GM18951 (cell line): ENCODE data around the gene TYW1B.
"Not testable (repeated sequence)": the region's sequence is repeated elsewhere in the genome, so short reads cannot be mapped to it uniquely, and the experiment has no call there.

Experiments used
- POLR2A ChIP-seq: IDR thresholded peaks from 4 replicates; pipeline ENCODE4 v1.6.1; 2011; ENCODE audit warnings: mild to moderate bottlenecking; ENCODE audit not compliant: insufficient read length, insufficient read depth; ENCODE audit errors: extremely low read depth
- in situ Hi-C: fragments of 300-500 bp; cut with MboI; formaldehyde crosslinking; loops from one replicate; pipeline ENCODE4 v1.12.0; 2022; ENCODE audit warnings: low sequenced_read_pairs, mixed read lengths, inconsistent platforms; ENCODE audit not compliant: unreplicated experiment

Gene TYW1B

DNA sequence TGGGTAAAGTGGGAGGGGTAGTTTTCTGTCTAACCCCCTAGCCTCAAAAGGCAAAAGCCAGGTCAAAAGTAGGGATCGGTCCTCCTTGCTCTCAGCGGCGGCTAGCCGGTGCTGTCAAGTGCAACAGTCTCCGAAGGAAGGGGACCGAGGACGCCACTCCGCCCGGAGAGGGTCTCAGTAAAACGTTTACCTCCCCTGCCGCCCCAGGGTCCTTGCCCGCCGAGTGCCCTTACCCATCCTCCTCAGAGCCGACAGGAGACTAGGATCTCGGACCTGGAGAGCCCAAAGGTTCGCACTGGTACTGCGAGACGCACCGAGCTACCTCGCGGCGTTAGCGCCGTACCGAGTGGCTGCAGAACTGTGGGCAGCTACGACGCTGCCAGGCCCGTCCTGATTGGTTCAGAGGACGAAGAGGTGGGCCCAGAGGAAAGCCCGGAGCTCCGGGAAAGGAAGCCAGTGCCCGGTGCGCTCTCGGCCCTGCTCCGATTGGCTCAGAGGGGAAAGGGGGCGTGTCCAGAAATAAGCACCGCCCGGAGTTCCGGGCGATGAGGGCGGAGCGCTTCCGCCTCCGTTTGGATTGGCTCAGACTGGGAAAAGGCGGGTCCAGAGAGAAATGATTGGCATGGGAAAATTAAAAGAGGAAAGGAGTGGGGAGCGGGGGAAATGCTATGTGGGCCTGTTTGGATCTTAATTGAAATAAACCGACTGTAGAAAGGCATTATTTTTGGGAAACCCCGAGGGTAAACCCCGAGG is at the start of gene TYW1B:
Gene TYW1B, minus strand, starts transcription at position 362 of the 753 bp plus-strand sequence. Its CDS starts 125 bp downstream, at position 237.
- peak; percentile 88 for TF ChIP-seq POLR2A
- in situ Hi-C loops = loop anchor here (10.0 kb wide), 1 partner anchor 87 kb away; no protein-coding TSS in a partner anchor

DNA sequence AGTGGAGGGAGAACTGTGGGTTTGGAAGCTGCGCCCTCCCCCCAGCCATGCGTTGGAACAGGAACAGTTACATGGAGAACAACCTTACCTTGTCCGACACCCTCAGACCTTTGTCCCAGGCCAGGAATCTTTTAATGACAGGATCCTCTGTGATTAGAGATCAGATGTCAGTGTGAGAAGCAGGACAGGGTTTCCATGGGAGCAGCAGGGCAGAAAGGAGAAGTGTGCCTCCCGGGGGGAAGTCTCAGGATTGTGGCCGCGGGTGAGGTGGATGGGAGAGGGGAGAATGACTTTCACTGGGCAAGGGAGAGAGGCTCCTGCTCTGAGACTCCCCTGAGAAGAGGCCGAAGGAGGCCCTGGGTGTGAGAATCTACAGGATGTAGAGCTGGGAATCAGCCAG is 39.6 kb upstream of the TYW1B start:
- in situ Hi-C loops = not testable (repeated sequence)

DNA sequence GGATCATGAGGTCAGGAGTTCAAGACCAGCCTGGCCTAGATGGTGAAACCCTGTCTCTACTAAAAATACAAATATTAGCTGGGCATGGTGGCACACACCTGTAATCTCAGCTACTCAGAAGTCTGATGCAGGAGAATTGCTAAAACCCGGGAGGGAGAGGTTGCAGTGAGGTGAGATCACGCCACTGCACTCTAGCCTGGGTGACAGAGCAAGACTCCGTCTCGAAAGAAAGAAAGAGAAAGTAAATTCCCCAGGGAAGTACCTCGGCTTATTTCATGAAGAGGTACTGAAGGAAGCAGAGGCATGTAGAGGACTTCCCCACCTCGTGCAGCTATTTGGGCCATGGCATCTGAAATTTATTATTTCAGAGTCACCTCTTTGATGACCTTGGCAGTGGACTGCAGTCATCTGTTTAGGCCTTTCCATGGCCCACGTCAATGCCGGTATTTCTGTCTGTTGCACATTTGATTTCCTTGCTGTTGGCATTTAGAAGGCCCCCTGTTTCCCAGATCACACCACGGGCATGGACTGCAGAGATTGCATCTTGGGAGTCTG is 30.9 kb upstream of the TYW1B start:
- in situ Hi-C loops = loop anchor here (10.0 kb wide), 1 partner anchor 324 kb away; no protein-coding TSS in a partner anchor

DNA sequence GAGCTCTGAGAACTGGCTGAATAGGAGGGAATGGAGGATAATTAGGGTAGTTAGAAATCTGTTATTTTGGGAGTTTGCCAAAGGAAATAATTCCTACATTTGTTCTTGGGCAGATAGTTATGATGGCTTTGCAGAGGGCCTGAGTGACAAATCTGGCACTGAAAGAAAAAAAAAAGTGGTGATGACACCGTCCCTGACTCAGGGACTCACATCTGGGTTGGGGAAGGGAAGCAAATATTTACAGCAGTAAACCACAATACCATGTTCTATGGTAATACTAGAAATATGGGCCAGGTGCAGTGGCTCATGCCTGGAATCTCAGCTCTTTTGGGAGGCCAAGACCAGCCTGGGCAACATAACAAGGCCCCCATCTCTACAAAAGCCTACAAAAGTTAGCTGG is 29.9 kb upstream of the TYW1B start:
- in situ Hi-C loops = loop anchor here (10.0 kb wide), 1 partner anchor 323 kb away; no protein-coding TSS in a partner anchor

DNA sequence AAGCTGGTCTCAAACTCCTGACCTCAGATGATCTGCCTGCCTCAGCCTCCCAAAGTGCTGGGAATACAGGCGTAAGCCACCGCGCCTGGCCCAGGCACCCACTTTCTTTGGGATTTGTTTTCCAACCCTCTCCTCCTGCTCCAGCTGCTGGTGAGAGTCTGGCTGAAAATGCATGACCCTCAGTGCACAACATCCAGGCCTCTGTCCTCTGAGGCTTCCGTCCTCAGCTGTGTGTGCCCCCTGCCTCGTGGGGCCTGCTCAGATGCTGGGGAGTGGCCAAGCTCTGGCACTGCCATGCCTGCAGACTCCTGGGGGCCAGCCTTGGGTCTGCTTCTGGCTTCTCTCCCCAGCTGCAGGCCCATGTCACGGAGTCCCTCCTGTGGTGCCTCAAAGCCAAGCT is 27.3 kb upstream of the TYW1B start:
- in situ Hi-C loops = loop anchor here (10.0 kb wide), 1 partner anchor 320 kb away; no protein-coding TSS in a partner anchor

DNA sequence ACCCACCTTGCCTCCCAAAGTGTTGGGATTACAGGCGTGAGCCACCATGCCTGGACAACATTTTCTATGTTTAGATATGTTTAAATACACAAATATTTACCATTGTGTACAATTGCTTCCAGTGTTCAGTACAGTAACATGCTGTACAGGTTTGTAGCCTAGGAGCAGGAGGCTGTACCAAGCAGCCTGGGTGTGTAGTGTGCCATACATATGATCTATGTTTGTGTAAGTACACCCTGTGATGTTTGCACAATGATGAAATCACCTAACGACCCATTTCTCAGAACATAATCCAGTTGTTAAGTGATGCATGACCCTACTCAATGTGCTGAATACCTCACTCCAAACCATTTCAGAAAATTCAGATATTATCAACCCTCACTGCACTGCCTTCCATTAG is 24.9 kb upstream of the TYW1B start:
- in situ Hi-C loops = loop anchor here (10.0 kb wide), 1 partner anchor 318 kb away; no protein-coding TSS in a partner anchor

DNA sequence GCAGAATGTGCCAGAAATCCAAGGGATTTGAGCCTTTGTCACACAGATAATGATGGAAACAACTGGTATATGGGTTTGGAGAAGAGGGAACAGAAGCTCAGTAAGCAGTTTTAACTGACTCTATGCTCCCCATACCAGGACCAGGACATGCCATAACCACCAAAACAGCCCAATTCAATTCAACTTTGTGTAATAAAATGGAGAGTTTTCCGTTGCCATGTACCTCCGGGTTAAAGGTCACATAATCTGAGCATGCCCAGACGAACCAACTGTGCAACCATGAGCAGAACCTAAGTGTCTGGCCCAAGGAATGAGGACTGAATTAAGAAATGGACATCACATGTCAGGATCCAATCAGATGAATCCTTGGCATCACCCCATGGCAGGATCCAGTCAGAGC is 22.7 kb upstream of the TYW1B start:
- in situ Hi-C loops = loop anchor here (10.0 kb wide), 1 partner anchor 316 kb away; no protein-coding TSS in a partner anchor

GRCh38 chr7:72844146-72844545 is 16.1 kb upstream of the TYW1B start:
- in situ Hi-C loops = not testable (repeated sequence)

DNA sequence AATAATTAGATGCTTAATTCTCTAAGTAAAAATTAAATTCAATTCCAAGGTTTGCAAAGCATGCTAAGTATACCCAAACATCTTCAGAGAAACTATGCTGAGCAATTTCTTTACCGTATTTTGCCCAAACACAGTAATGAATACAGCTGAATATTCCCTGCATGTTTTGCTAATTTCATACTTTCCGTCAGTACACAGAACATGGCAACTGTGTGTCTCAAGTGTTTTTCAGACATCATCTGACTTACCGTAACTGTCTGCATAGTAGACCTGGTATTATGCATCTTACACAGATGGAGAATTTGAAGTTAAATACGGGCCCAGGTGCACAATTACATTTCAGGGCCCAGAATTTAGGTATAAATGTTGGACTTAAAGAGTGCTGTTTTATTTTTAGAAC is 15.2 kb upstream of the TYW1B start:
- in situ Hi-C loops = not testable (repeated sequence)

- in situ Hi-C loops = not testable (repeated sequence)
These were observed 13.0 kb upstream of the TYW1B start for GRCh38 chr7:72840966-72841511.

DNA sequence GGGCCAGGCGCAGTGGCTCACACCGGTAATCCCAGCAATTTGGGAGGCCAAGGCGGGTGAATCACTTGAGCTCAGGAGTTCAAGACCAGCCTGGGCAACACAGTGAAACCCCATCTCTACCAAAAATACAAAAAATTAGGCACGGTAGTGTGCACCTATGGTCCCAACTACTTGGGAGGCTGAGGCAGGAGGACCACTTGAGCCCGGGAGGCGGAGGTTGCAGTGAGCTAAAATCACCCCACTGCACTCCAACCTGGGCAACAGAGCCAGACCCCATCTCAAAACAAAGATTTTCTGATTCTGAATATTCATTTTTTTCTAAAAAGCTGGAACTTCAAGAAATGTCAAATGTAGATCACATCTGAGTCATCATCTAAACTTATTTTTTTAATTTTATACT is 10.3 kb upstream of the TYW1B start:
- in situ Hi-C loops = not testable (repeated sequence)

DNA sequence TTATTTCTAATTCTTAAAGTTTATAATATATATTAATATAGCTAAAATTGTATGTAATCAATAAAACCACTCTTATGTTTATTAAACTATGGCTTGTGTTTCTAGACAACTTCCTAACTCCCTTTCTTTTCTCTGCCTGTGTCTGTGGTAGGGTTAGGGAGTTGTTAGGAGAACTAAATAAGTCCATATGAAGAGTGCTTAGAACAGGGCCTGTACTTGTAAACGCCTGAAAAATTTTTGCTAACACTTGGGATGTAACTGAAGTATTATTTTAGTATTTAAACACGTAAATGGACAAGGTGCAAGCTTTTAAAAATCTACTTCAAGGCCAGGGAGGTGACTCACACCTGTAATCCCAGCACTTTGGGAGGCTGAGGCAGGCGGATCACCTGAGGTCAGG is 9.3 kb upstream of the TYW1B start:
- in situ Hi-C loops = not testable (repeated sequence)

DNA sequence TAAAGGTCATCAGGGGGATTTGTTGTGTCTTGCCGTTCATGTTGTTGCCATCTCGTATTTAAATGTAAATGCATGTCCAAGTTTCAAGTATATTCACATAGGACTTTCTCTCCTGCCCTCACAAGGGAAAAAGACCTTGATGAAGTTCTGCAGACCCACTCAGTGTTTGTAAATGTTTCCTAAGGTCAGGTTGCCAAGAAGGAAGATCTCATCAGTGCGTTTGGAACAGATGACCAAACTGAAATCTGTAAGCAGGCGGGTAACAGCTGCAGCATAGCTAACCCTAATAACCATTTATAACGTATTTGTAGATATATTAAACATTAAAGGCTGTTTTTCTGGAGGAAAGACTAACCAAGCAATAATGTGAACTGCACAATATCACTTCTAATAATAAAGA is 2.6 kb upstream of the TYW1B start:
- in situ Hi-C loops = not testable (repeated sequence)

DNA sequence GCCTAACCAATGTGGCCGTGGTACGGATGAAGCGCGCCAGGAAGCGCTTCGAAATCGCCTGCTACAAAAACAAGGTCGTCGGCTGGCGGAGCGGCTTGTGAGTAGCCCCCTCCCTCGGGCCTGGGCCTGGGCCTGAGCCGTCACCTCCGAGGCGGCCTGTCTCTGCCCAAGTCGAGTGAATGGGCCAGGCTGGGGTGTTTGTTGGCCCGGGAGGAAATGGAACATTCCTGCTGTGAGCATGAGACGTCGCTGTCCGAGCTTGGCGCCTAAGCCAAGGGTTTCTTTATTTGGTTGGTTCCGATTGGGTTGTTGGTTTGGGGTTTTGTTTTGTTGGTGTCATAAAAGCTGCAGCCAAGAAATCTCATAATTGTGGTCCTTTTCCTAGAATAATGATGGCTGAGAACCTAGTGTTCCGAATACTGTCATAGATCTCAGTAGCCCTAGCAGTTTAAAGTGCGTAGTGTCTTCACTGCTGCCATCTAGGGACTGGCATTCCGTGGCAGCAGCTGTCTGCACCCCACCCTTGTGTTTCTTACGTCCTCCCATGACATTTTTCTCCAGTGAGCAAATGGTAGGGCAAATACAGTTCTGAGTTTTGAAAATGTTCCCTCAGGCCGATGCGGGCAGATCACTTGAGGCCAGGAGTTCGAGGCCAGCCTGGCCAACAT is 1.8 kb upstream of the TYW1B start:
- in situ Hi-C loops = loop anchor here (10.0 kb wide), 1 partner anchor 85 kb away; no protein-coding TSS in a partner anchor

- peak; percentile 71 for TF ChIP-seq POLR2A
- in situ Hi-C loops = loop anchor here (10.0 kb wide), 1 partner anchor 86 kb away; no protein-coding TSS in a partner anchor
These were observed 1.3 kb upstream of the TYW1B start for GRCh38 chr7:72829291-72829686.

- in situ Hi-C loops = loop anchor here (10.0 kb wide), 1 partner anchor 91 kb away; no protein-coding TSS in a partner anchor
These were observed 4.0 kb downstream of the TYW1B start for GRCh38 chr7:72823765-72824732.

- in situ Hi-C loops = loop anchor here (10.0 kb wide), 1 partner anchor 92 kb away; no protein-coding TSS in a partner anchor
These were observed 5.5 kb downstream of the TYW1B start for GRCh38 chr7:72822497-72822896.

GRCh38 chr7:72818663-72819361 is 9.2 kb downstream of the TYW1B start:
- in situ Hi-C loops = not testable (repeated sequence)
